Measurements from ENCODE around the gene SFXN4.
"Not testable (repeated sequence)": the region's sequence is repeated elsewhere in the genome, so short reads cannot be mapped to it uniquely, and the experiment has no call there.

Gene SFXN4

DNA sequence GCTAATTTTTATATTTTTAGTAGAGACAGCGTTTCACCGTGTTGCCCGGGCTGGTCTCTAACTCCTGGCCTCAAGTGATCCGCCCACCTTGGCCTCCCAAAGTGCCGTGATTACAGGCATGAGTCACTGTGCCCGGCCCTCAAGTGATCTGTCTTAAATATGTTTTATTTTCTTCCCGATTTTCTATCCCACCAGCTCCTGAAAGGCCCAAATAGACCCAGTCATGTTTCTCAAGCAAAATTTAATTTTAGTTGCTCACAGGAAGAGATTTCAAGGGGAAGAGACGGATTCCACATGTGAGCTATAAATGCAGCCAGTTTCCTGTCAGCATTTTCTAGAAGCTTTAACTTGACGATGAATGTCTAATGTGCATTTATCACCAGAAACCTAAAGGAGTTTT, 49.6 kb downstream of the SFXN4 start:
- no peak for DNase-seq
- Mint-ChIP-seq H3K4me1 (peaks cover 21% of the 10 kb centered on the region), H3K36me3 (ENCODE audit: low read depth) (peaks cover 19% of the 10 kb centered on the region), H3K27me3 (no peaks in the 10 kb centered on the region), H3K27ac (no peak overlapping the region), H3K9me3 (no peaks in the 10 kb centered on the region), H3K4me3 (no peak overlapping the region)
- no peak for ATAC-seq

- Mint-ChIP-seq H3K27me3 (no peaks in the 10 kb centered on the region), H3K4me3 (no peak overlapping the region), H3K9me3 (no peaks in the 10 kb centered on the region), H3K4me1 (peaks cover 10% of the 10 kb centered on the region), H3K36me3 (ENCODE audit: low read depth) (peaks cover 17% of the 10 kb centered on the region), H3K27ac (no peak overlapping the region)
- DNase-seq, result no peak
- ATAC-seq, result peak; percentile 36
Observed at GRCh38 chr10:119113751-119114732, 51.5 kb downstream of the SFXN4 start.

- Mint-ChIP-seq H3K4me3 (no peak overlapping the region), H3K27me3 (no peaks in the 10 kb centered on the region), H3K4me1 (peaks cover 13% of the 10 kb centered on the region), H3K9me3 (no peaks in the 10 kb centered on the region), H3K36me3 (ENCODE audit: low read depth) (peaks cover 20% of the 10 kb centered on the region), H3K27ac (no peak overlapping the region)
- ATAC-seq, result no peak
- no peak for DNase-seq
Observed at GRCh38 chr10:119112056-119112455, 53.5 kb downstream of the SFXN4 start.

- H3K9me3 Mint-ChIP-seq, ATAC-seq, H3K4me3 Mint-ChIP-seq, DNase-seq, H3K27ac Mint-ChIP-seq, H3K27me3 Mint-ChIP-seq: not testable (repeated sequence)
- peaks cover 12% of the 10 kb centered on the region for H3K36me3 Mint-ChIP-seq (ENCODE audit: low read depth)
- peaks cover 11% of the 10 kb centered on the region for H3K4me1 Mint-ChIP-seq
Observed at GRCh38 chr10:119107771-119108170, 57.7 kb downstream of the SFXN4 start.

- not testable (repeated sequence) for H3K27me3 Mint-ChIP-seq, ATAC-seq, H3K27ac Mint-ChIP-seq, DNase-seq, H3K9me3 Mint-ChIP-seq, H3K4me3 Mint-ChIP-seq
- peaks cover 11% of the 10 kb centered on the region for H3K4me1 Mint-ChIP-seq
- peaks cover 10% of the 10 kb centered on the region for H3K36me3 Mint-ChIP-seq (ENCODE audit: low read depth)
Observed at GRCh38 chr10:119107106-119107505, 58.4 kb downstream of the SFXN4 start.

DNA sequence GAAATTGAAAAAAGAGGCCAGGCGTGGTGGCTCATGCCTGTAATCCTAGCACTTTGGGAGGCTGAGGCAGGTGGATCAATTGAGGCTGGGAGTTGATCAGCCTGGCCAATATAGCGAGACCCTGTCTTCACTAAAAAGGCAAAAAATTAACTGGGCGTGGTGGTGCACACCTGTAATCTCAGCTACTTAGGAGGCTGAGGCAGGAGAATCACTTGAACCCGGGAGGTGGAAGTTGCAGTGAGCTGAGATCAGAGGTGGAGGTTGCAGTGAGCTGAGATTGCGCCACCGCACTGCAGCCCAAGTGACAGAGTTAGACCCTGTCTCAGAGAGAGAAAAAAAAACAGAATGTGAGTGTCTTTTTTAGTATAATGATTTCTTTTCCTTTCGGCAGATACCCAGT, 59.6 kb downstream of the SFXN4 start:
- not testable (repeated sequence) for H3K27me3 Mint-ChIP-seq; H3K36me3 Mint-ChIP-seq (ENCODE audit: low read depth); ATAC-seq; DNase-seq; H3K4me3 Mint-ChIP-seq; H3K27ac Mint-ChIP-seq; H3K9me3 Mint-ChIP-seq
- peaks cover 11% of the 10 kb centered on the region for H3K4me1 Mint-ChIP-seq

GRCh38 chr10:119105155-119105554, 60.4 kb downstream of the SFXN4 start:
- Mint-ChIP-seq H3K27ac (no peak overlapping the region), H3K27me3 (no peaks in the 10 kb centered on the region), H3K36me3 (ENCODE audit: low read depth) (peaks cover 9% of the 10 kb centered on the region), H3K4me3 (peak overlapping the region; percentile 73), H3K9me3 (no peaks in the 10 kb centered on the region), H3K4me1 (peaks cover 13% of the 10 kb centered on the region)
- ATAC-seq (no peak), DNase-seq (no peak)

DNA sequence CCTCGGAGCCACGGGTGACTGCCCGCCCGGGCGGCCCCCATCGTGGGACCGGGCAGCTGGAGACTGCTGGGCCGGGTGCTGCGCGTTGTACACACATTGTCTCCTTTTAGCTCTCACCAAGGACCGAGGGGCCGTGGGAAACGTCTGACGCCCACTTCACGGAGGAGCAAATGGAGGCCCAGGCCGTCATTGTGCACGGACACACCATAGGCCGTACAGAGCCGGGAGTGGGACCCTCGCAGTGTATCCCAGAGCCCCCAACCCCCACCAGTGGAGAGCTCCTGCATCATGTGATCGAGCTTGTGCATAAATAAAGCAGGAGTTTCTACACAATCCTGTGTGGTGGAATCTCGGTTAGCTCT, 60.9 kb downstream of the SFXN4 start:
- no peaks in the 10 kb centered on the region for H3K27me3 Mint-ChIP-seq
- peaks cover 9% of the 10 kb centered on the region for H3K36me3 Mint-ChIP-seq (ENCODE audit: low read depth)
- DNase-seq, result peak; percentile 11
- no peak for ATAC-seq
- H3K4me3 Mint-ChIP-seq, result peak overlapping the region; percentile 73
- H3K4me1 Mint-ChIP-seq, result peaks cover 13% of the 10 kb centered on the region
- no peaks in the 10 kb centered on the region for H3K9me3 Mint-ChIP-seq
- no peak overlapping the region for H3K27ac Mint-ChIP-seq

GRCh38 chr10:119103903-119104653, 61.4 kb downstream of the SFXN4 start, which contains the start of gene DENND10:
Gene DENND10 (plus strand): TSS chr10:119104113. CDS start chr10:119104143, 30 bp downstream.
- DNase-seq (peak; percentile 80), ATAC-seq (peak; percentile 85)
- Mint-ChIP-seq H3K4me3 (peak within 1 kb of the TSS; percentile 73), H3K9me3 (no peaks in the 10 kb centered on the region), H3K36me3 (ENCODE audit: low read depth) (peaks cover 6% of the 10 kb centered on the region), H3K27ac (no peak within 1 kb of the TSS), H3K27me3 (no peaks in the 10 kb centered on the region), H3K4me1 (peaks cover 13% of the 10 kb centered on the region)

DNA sequence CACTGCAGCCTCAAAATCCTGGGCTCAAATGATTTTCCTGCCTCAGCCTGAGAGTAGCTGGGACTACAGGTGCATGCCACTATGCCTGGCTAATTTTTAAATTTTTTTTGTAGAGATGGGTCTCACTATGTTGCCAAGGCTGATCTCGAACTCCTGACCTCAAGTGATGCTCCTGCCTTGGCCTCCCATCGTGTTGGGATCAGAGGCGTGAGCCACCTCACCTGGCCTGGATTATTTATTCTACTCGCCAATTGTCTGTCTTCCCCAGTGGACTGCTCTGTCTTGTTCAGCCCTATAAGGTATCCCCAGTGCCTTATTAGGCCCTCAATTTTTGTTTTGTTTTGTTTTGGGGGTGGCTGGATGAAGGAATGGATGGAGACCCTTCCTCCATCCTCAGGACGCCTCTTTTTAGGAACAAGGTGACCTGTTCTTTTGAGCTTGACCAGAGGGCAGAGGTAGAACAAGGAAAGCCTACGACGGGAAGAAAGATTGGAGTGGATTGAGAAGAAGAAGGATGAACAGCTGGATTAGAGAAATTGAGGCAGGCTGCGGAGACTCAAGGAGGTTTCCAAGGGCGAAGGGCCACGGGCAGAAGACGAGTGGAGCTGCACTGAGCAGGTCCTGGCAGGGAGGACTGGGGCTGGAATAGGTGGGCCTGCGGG, 62.1 kb downstream of the SFXN4 start:
- no peak for DNase-seq
- H3K27ac Mint-ChIP-seq, result no peak overlapping the region
- no peak for ATAC-seq
- H3K4me1 Mint-ChIP-seq, result peaks cover 13% of the 10 kb centered on the region
- H3K27me3 Mint-ChIP-seq, result no peaks in the 10 kb centered on the region
- peak overlapping the region; percentile 72 for H3K4me3 Mint-ChIP-seq
- no peaks in the 10 kb centered on the region for H3K9me3 Mint-ChIP-seq
- peaks cover 5% of the 10 kb centered on the region for H3K36me3 Mint-ChIP-seq (ENCODE audit: low read depth)

DNA sequence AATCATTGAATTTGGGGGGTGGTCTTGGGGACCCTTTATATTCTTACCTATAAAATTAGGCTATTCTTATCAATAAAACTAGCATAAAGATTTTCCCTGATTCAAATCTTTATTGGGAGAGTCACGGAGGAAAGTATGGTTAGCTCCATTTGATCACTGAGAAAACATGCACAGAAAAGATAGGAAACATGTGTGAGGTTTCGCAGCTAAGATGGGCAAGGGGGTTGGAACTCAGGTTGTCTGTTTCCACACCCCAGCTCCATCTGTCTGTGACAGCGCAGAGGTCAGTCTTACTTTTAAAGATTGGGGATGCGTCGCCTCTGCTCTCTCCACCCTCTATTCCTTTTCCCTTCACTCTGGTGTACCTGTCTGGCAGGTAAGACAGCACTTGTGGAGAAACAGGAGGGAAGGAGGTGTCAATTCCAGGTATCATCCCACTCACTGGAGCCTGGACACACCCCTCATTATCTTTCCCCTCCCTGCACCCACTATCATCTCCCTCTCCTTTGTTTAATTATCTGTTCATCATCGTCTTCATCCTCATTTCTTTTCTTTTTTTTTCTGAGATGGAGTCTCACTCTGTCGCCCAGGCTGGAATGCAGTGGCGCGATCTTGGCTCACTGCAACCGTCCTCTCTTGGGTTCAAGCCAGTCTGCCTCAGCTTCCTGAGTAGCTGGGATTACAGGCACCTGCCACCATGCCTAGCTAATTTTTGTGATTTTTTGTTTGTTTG, 64.0 kb downstream of the SFXN4 start:
- Mint-ChIP-seq H3K4me3 (no peak overlapping the region), H3K27ac (no peak overlapping the region), H3K27me3 (no peaks in the 10 kb centered on the region), H3K4me1 (peaks cover 11% of the 10 kb centered on the region), H3K36me3 (ENCODE audit: low read depth) (no peaks in the 10 kb centered on the region), H3K9me3 (no peaks in the 10 kb centered on the region)
- DNase-seq (no peak), ATAC-seq (no peak)

DNA sequence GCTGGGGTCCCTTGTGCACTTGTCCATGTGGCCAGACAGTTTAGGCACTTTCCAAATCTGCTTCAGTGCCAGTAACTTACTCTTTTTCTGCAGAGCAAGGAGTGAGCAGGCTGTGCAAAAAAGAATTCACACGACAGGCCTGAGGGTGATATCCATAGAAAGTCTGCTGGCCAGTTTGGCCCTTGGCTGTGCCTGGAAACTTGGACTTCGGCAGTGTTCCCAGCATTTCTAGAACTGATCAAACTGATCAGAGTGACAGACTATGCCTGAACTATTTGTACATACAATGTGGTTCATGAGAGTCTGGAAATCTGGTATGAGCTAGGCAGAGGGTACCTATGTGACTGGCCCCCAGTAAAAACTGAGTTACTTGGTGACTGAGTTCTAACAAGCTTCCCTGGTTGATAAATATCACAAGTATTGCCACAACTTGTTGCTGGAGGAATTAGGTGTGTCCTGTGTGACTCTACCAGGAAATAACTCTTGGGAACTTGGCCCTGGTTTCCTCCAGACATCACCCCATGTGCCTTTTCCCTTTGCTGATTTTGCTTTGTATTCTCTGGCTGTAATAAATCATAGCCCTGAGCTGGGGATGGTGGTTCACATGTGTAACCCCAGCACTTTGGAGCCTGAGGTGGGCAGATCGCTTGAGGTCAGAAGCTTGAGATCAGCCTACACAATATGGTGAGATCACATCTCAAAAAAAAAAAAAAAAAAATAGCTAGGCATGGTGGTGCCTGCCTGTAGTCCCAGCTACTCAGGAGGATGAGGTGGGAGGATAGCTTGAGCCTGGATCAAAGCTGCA, 64.9 kb downstream of the SFXN4 start:
- H3K4me3 Mint-ChIP-seq, result no peak overlapping the region
- H3K9me3 Mint-ChIP-seq, result no peaks in the 10 kb centered on the region
- ATAC-seq (no peak), DNase-seq (no peak)
- no peaks in the 10 kb centered on the region for H3K27me3 Mint-ChIP-seq
- H3K4me1 Mint-ChIP-seq, result peaks cover 17% of the 10 kb centered on the region
- H3K27ac Mint-ChIP-seq, result peak overlapping the region; percentile 55
- no peaks in the 10 kb centered on the region for H3K36me3 Mint-ChIP-seq (ENCODE audit: low read depth)

GRCh38 chr10:119098576-119098975, 66.9 kb downstream of the SFXN4 start:
- Mint-ChIP-seq H3K36me3 (ENCODE audit: low read depth) (no peaks in the 10 kb centered on the region), H3K9me3 (no peaks in the 10 kb centered on the region), H3K4me1 (peaks cover 15% of the 10 kb centered on the region), H3K4me3 (no peak overlapping the region), H3K27ac (no peak overlapping the region), H3K27me3 (no peaks in the 10 kb centered on the region)
- ATAC-seq, result no peak
- DNase-seq, result no peak

Data from activated naive CD8-positive, alpha-beta T cell treated with anti-CD3 and anti-CD28 coated beads, Interleukin-2, amount 50 U/mL, for 24 hours (primary cell).